ENCODE measurements around the gene PLD4.
"Not testable (repeated sequence)": the region's sequence is repeated elsewhere in the genome, so short reads cannot be mapped to it uniquely, and the experiment has no call there.

Gene PLD4

DNA sequence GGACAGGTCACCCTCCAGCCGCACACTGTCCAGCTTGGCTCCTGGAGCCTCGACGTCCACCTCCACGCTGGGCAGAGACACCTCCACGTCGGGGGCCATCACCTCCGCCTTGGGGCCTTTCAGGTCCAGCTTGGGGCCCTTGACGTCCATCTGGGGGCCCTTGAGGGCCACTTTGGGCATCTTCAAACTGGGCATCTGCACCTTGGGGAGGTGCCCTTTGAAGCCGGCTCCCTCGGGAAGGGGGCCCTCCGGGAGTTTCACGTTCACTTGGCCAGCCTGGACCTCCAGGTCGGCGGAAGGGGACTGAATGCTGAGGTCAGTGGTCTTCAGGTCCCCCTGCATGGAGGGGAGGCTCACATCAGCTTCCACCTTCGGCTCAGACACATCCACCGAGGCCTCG is 25.3 kb downstream of the PLD4 start:
- H3K4me3 ChIP-seq (ENCODE audit: low read depth, low read length): no peak overlapping the region
- DNase-seq (ENCODE audit: low read depth): no peak
- TF ChIP-seq, protein P1, sequence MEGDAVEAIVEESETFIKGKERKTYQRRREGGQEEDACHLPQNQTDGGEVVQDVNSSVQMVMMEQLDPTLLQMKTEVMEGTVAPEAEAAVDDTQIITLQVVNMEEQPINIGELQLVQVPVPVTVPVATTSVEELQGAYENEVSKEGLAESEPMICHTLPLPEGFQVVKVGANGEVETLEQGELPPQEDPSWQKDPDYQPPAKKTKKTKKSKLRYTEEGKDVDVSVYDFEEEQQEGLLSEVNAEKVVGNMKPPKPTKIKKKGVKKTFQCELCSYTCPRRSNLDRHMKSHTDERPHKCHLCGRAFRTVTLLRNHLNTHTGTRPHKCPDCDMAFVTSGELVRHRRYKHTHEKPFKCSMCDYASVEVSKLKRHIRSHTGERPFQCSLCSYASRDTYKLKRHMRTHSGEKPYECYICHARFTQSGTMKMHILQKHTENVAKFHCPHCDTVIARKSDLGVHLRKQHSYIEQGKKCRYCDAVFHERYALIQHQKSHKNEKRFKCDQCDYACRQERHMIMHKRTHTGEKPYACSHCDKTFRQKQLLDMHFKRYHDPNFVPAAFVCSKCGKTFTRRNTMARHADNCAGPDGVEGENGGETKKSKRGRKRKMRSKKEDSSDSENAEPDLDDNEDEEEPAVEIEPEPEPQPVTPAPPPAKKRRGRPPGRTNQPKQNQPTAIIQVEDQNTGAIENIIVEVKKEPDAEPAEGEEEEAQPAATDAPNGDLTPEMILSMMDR (IDR thresholded peaks at IDR 0.05; ENCODE audit: low read depth, low read length, missing control alignments): no peak

DNA sequence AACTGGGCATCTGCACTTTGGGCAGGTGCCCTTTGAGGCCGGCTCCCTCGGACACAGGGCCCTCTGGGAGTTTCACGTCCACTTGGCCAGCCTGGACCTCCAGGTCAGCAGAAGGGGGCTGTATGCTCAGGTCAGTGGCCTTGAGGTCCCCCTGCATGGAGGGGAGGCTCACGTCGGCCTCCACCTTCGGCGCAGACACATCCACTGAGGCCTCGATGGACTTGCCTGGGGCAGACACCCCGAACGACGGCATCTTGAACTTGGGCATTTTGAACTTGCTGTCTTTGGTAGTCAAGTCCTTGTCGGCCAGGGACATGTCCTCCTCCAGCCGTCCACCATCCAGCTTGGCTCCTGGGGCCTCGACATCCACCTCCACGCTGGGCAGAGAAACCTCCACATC is 26.0 kb downstream of the PLD4 start:
- DNase-seq (ENCODE audit: low read depth): not testable (repeated sequence)

DNA sequence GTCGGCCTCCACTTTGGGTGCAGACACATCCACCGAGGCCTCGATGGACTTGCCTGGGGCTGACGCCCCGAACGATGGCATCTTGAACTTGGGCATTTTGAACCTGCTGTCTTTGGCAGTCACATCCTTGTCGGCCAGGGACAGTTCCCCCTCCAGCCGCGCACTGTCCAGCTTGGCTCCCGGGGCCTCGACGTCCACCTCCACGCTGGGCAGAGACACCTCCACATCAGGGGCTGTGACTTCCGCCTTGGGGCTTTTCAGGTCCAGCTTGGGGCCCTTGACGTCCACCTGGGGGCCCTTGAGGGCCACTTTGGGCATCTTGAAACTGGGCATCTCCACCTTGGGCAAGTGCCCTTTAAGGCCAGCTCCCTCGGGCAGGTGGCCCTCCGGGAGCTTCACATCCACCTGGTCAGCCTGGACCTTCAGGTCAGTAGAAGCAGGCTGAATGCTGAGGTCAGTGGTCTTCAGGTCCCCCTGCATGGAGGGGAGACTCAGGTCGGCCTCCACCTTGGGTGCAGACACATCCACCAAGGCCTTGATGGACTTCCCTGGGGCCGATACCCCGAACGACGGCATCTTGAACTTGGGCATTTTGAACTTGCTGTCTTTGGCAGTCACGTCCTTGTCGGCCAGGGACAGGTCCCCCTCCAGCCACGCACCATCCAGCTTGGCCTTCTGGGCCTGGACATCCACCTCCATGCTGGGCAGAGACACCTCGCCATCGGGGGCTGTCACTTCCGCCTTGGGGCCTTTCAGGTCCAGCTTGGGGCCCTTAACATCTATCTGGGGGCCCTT is 27.4 kb downstream of the PLD4 start:
- H3K4me3 ChIP-seq (ENCODE audit: low read depth, low read length); DNase-seq (ENCODE audit: low read depth): not testable (repeated sequence)

More for the DNA sequence above, 26.0 kb downstream of the PLD4 start:
- H3K4me3 ChIP-seq (ENCODE audit: low read depth, low read length): not testable (repeated sequence)

DNA sequence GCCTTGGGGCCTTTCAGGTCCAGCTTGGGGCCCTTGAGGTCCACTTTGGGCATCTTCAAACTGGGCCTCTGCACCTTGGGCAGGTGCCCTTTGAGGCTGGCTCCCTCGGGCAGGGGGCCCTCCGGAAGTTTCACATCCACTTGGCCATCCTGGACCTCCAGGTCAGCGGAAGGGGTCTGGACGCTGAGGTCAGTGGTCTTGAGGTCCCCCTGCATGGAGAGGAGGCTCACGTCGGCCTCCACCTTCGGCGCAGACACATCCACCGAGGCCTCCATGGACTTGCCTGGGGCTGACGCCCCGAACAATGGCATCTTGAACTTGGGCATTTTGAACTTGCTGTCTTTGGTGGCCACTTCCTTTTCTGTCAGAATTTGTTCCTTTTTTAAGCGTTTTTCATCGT is 28.4 kb downstream of the PLD4 start:
- DNase-seq (ENCODE audit: low read depth): no peak
- TF ChIP-seq, protein P1 (IDR thresholded peaks at IDR 0.05; ENCODE audit: low read depth, low read length, missing control alignments): no peak
- no peak overlapping the region for H3K4me3 ChIP-seq (ENCODE audit: low read depth, low read length)

DNA sequence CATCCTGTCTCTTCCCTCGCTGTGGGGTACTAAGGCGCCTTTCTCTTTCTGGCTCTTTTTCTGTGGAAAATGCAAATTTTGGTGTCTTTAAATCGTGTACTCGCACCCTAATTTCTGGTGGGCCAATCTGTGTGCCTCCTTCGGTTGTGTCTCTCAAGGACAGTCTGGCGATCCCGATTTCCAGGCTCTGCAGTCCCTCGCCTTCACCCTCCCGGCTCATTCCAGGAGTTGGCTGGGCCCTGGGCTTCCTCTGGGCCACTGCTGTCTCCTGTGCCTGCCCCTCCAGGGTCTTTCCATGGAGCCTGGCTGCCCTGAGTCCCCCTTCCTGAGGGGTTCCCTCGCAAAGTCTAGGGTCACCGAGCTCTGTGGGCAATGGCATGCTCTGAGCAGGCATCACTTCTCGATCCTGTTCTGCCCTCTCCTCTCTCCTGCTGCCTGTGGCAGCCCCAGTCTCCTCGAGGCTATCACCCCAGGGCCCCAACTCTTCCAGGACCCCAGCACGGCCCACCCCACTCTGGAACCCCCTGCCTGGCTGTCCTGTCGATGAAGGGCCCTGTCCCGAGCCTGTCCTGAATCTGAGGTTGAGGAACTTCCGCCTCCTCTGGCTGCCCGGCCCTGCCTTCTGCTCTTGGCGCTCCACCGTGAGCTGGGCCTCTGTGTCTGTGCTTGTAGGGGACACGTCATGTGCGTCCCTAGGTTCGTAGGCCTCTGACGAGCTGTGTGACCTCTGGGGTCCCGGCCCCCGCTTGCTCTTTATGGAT is 29.4 kb downstream of the PLD4 start:
- TF ChIP-seq, protein P1 (IDR thresholded peaks at IDR 0.05; ENCODE audit: low read depth, low read length, missing control alignments): no peak
- DNase-seq (ENCODE audit: low read depth): no peak
- no peak overlapping the region for H3K4me3 ChIP-seq (ENCODE audit: low read depth, low read length)

DNA sequence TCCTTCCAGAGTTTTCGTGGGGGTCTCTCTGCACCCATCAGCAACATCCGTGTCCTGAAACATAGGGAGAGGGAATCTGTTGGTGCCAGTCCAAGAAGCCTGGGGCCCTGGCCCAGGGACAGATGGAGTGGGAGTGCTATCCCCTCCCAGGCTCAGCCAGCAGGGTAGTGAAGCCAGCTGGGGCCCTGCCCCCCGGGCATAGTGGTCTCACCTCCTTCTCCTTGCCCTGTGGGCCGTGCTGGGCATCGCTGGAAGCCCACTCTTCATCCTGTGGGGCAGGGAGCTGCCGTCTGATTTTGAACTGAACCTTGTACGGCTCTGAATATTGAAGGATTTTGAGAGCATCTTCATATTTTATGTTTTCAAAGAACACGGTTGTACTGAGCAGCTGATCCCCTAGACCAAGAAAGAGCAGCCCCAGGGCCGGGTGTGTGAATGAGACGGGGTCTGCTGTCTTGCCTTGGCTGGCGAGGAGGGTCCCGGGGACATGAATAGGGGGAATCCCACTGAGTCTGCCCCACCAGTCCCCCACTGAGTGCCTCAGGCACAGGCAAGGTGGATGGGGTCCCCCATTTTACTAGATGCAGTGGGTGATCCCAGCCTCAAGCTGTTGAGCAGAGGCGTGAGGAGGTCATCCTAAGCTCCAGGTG is 30.2 kb downstream of the PLD4 start:
- TF ChIP-seq, protein P1 (IDR thresholded peaks at IDR 0.05; ENCODE audit: low read depth, low read length, missing control alignments): no peak
- H3K4me3 ChIP-seq (ENCODE audit: low read depth, low read length): no peak overlapping the region
- DNase-seq (ENCODE audit: low read depth): no peak

DNA sequence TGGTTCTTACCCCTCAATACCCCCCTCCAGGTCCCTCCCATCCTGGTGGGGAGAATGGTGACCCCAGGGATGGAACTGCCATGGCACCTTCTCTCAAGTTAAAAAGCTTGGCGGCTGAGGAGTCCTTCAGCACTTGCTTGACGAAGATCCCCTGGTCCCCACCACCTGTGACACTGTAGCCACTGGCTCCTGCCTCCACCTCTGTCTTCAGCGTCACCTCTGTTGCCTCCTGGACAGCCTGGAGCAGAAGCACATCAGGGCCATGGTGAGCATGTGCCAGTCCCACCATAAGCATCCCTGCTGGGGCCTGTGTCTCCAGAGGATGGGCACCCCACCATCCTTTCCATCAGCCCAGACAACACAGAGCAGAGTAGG is 30.7 kb downstream of the PLD4 start:
- no peak for DNase-seq (ENCODE audit: low read depth)
- no peak overlapping the region for H3K4me3 ChIP-seq (ENCODE audit: low read depth, low read length)
- TF ChIP-seq, protein P1 (IDR thresholded peaks at IDR 0.05; ENCODE audit: low read depth, low read length, missing control alignments): no peak

All from GM12864 (cell line).